PC-3 (cell line): ENCODE measurements around the gene ZMYND15. TPM values are rescaled to one million over a fixed set of nuclear protein-coding genes. Genes with fewer than 3 reads are reported as not detected.
"Not testable (repeated sequence)": the region's sequence is repeated elsewhere in the genome, so short reads cannot be mapped to it uniquely, and the experiment has no call there.

ENCODE experiments used
- ATAC-seq: fragments of 200-7000 bp; cut with Tn5 transposase; 2 replicates; pipeline ENCODE4 v1.9.1; 2020; ENCODE audit warnings: mild to moderate bottlenecking, moderate library complexity
- Bru-seq: library from RNA; stranded (reverse); fragments of 400-500 nt; gene quantifications from one replicate; lab custom pipeline; 2021; lab: Mats Ljungman, UMichigan
- BruChase-seq, 2 experiments: library from RNA; stranded (reverse); fragments of 400-500 nt; gene quantifications; one replicate each; lab custom pipeline; 2021; lab: Mats Ljungman, UMichigan
- BruUV-seq: library from RNA; stranded (reverse); fragments of 400-500 nt; replicated peaks from 2 replicates; lab custom pipeline; 2021; lab: Mats Ljungman, UMichigan
- CTCF ChIA-PET: fragments of 300-600 bp; sonication (Branson Sonifier 250); formaldehyde crosslinking; loops from one replicate; lab custom pipeline; 2022; ENCODE audit warnings: antibody characterized with exemption; lab: Charles Lee
- POLR2A ChIA-PET: fragments of 300-600 bp; sonication (Branson Sonifier 250); formaldehyde crosslinking; loops from one replicate; lab custom pipeline; 2022; ENCODE audit warnings: antibody characterized with exemption; ENCODE audit not compliant: unreplicated experiment; lab: Charles Lee
- DNase-seq: peaks from one replicate; pipeline ENCODE4 v3.0.0-alpha.2; 2015
- H2AFZ ChIP-seq: fragments of 300-600 bp; sonication (generic); 2 replicates; pipeline ENCODE4 v1.6.0; 2016; ENCODE audit warnings: antibody characterized with exemption, low read length
- H3F3A ChIP-seq: fragments of 300-600 bp; sonication (generic); one replicate; pipeline ENCODE4 v1.6.0; 2017; ENCODE audit warnings: antibody characterized with exemption, low read length, control low read depth, mild to moderate bottlenecking; ENCODE audit not compliant: unreplicated experiment
- H3K27ac ChIP-seq: fragments of 300-600 bp; sonication (generic); 2 replicates; pipeline ENCODE4 v1.5.1; 2016; ENCODE audit warnings: mild to moderate bottlenecking, low read length
- H3K27me3 ChIP-seq: fragments of 300-600 bp; sonication (generic); 2 replicates; pipeline ENCODE4 v1.6.1; 2016; ENCODE audit warnings: low read length, mixed read lengths
- H3K36me3 ChIP-seq: fragments of 300-600 bp; sonication (generic); 2 replicates; pipeline ENCODE4 v1.6.1; 2016; ENCODE audit warnings: low read depth, mixed run types, low read length, mixed read lengths
- H3K4me1 ChIP-seq: fragments of 300-600 bp; sonication (generic); 2 replicates; pipeline ENCODE4 v1.5.1; 2016; ENCODE audit warnings: low read length; ENCODE audit not compliant: insufficient read depth
- H3K4me2 ChIP-seq: fragments of 300-600 bp; sonication (generic); 2 replicates; pipeline ENCODE4 v1.6.0; 2016; ENCODE audit warnings: low read length
- H3K4me3 ChIP-seq: fragments of 300-600 bp; sonication (generic); 2 replicates; pipeline ENCODE4 v1.5.1; 2016; ENCODE audit warnings: mild to moderate bottlenecking, low read length, mixed read lengths
- H3K79me2 ChIP-seq: fragments of 300-600 bp; sonication (generic); 2 replicates; pipeline ENCODE4 v1.6.1; 2017; ENCODE audit warnings: low read length, mixed read lengths
- H3K9ac ChIP-seq: fragments of 300-600 bp; sonication (generic); 2 replicates; pipeline ENCODE4 v1.6.0; 2016; ENCODE audit warnings: mild to moderate bottlenecking, low read length
- H3K9me2 ChIP-seq: fragments of 300-600 bp; sonication (generic); replicated peaks from 2 replicates; pipeline ENCODE4 v1.6.1; 2016; ENCODE audit warnings: mixed run types, low read length, mixed read lengths
- H3K9me3 ChIP-seq: fragments of 300-600 bp; sonication (generic); 2 replicates; pipeline ENCODE4 v1.6.1; 2016; ENCODE audit warnings: low read length, mixed read lengths
- H4K20me1 ChIP-seq: fragments of 300-600 bp; sonication (generic); 2 replicates; pipeline ENCODE4 v1.6.1; 2016; ENCODE audit warnings: low read length, mixed read lengths
- CTCF ChIP-seq: fragments of 300-600 bp; sonication (generic); conservative IDR thresholded peaks from 2 replicates; pipeline ENCODE4 v1.5.1; 2017; ENCODE audit warnings: antibody characterized with exemption, low read depth, mild to moderate bottlenecking, low read length
- EZH2 ChIP-seq: fragments of 300-600 bp; sonication (generic); IDR thresholded peaks from one replicate; pipeline ENCODE4 v1.6.1; 2017; ENCODE audit warnings: antibody characterized with exemption, mild to moderate bottlenecking, low read length; ENCODE audit not compliant: unreplicated experiment
- EZH2phosphoT487 ChIP-seq: fragments of 300-600 bp; sonication (generic); IDR thresholded peaks from 2 replicates; pipeline ENCODE4 v1.6.1; 2018; ENCODE audit warnings: mild to moderate bottlenecking, antibody characterized with exemption, low read length, borderline replicate concordance
- intact Hi-C: fragments of 100-400 bp; cut with micrococcal nuclease; formaldehyde crosslinking; loops from 2 replicates; pipeline ENCODE4 v1.9.0; 2023
- long read RNA-seq: library from polyadenylated mRNA; unstranded; transcript quantifications from one replicate; pipeline ENCODE4 v2.0.0, GENCODE V29; 2021; ENCODE audit not compliant: unreplicated experiment
- total RNA-seq: library from RNA; depleted of rRNA; stranded (reverse); fragments of >200 nt; gene quantifications from 2 replicates; pipeline ENCODE4 v1.2.3, GENCODE V29; 2014; rRNA removed

Gene ZMYND15, protein sequence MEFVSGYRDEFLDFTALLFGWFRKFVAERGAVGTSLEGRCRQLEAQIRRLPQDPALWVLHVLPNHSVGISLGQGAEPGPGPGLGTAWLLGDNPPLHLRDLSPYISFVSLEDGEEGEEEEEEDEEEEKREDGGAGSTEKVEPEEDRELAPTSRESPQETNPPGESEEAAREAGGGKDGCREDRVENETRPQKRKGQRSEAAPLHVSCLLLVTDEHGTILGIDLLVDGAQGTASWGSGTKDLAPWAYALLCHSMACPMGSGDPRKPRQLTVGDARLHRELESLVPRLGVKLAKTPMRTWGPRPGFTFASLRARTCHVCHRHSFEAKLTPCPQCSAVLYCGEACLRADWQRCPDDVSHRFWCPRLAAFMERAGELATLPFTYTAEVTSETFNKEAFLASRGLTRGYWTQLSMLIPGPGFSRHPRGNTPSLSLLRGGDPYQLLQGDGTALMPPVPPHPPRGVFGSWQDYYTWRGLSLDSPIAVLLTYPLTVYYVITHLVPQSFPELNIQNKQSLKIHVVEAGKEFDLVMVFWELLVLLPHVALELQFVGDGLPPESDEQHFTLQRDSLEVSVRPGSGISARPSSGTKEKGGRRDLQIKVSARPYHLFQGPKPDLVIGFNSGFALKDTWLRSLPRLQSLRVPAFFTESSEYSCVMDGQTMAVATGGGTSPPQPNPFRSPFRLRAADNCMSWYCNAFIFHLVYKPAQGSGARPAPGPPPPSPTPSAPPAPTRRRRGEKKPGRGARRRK
- total RNA-seq: 0.51 and 0.58 TPM in 2 replicates
- Bru-seq, nascent RNA: percentile 30 among the genes with signal in this experiment
- BruChase-seq, experiment 1, labeled RNA remaining after a 6-hour chase: percentile 17 among the genes with signal in this experiment
- percentile 25 among the genes with signal in this experiment for BruChase-seq, experiment 2, labeled RNA remaining after a 2-hour chase
- long read RNA-seq, partial matches to known transcripts: 0 of 2 reads
- long read RNA-seq, other reads (novel, unspliced or antisense): 2 of 2 reads

DNA sequence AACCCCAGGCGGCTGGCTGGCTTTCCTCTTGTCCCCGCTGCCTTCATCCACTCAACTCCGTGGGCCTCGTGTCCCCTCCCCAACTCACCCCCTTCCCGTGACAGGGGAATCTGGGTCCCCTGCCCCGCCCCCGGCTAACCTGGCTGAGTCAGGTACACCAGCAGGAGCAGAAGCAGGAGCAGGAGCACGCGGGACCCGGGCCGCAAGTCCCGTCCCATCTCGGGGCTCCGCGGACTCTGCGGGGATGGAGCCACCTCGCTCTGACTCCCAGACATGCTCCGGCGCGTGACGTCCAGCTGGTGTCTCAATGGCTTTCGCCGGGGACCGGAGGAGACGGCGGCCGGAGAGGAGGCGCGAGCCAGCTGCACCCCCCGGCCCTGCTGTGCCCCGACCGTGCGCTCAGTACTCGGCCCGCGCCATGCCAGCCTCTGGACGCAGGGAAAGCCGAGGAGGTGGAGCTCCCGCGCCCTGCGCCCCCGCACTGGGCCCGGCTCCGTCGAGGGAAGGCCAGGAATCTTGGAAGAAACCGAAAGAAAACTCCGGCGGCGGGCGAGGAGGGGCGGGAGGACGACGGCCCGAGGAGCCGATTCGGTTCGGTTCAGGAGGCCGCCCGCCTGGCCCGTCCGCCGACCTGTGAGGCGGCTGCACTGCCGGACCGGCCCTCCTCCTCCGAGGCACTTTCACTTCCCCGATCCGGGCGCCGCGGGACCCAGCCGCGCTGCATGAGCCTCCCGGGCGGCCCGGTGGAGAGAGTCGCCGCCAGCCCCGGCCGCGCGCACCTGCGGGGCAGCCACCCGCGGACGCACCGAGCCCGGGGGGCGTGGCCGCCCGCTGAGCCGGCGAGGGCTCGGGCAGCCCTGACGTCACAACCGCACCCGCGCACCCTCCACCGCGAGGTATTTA lies at the start of gene ZMYND15, which contains the start of gene CXCL16:
Gene ZMYND15 (plus strand): TSS at position 712 of the 903 bp plus-strand sequence. CDS start 716 bp downstream, outside the sequence.
Gene CXCL16 (minus strand): TSS at position 807 of the 903 bp plus-strand sequence. CDS start 589 bp downstream, at position 218.
- H3K4me2 ChIP-seq: peak within 1 kb of the TSS; percentile 96
- peak within 1 kb of the TSS; percentile 86 for H3K4me3 ChIP-seq
- peak within 1 kb of the TSS; percentile 74 for H3K9ac ChIP-seq
- H3K36me3 ChIP-seq: no peaks in the 10 kb centered on the region
- H3K9me2 ChIP-seq: no peaks in the 10 kb centered on the region
- CTCF ChIA-PET: no interaction called here
- TF ChIP-seq CTCF (no peak), EZH2phosphoT487 (no peak), EZH2 (no peak)
- H4K20me1 ChIP-seq: no peaks in the 10 kb centered on the region
- H3K27me3 ChIP-seq: no peaks in the 10 kb centered on the region
- DNase-seq: peak; percentile 45
- peaks cover 6% of the 10 kb centered on the region; the same call in 1 of the 2 replicates for H3K79me2 ChIP-seq
- intact Hi-C loops: no loop called here
- no TSS peak for BruUV-seq
- POLR2A ChIA-PET: no interaction called here
- no peaks in the 10 kb centered on the region for H3F3A ChIP-seq
- H3K27ac ChIP-seq: peak within 1 kb of the TSS; percentile 9; the same call in 1 of the 2 replicates
- ATAC-seq: peak; percentile 63
- no peaks in the 10 kb centered on the region for H3K9me3 ChIP-seq
- H2AFZ ChIP-seq: peak within 1 kb of the TSS; percentile 68
- peaks cover 6% of the 10 kb centered on the region for H3K4me1 ChIP-seq

DNA sequence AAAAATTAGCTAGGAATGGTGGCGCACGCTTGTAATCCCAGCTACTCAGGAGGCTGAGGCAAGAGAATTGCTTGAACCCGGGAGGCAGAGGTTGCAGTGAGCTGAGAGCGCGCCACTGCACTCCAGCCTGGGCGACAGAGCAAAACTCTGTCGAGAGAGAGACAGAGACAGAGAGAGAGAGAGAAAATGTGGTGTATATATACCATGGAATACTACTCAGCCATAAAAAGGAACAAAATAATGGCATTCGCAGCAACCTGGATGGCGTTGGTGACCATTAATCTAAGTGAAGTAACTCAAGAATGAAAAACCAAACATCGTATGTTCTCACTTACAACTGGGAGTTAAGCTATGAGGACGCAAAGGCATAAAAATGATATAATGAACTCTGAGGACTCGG lies 49.8 kb upstream of the ZMYND15 start:
- H3K9me2 ChIP-seq, H3K4me1 ChIP-seq, CTCF ChIA-PET, H3K27me3 ChIP-seq, POLR2A ChIA-PET, H3K9me3 ChIP-seq, H3K4me2 ChIP-seq, DNase-seq, H3K4me3 ChIP-seq, H3K27ac ChIP-seq, H3K9ac ChIP-seq, BruUV-seq, ATAC-seq, intact Hi-C loops, H3F3A ChIP-seq, H2AFZ ChIP-seq: not testable (repeated sequence)
- Histone ChIP-seq H3K79me2 (peaks cover 71% of the 10 kb centered on the region), H4K20me1 (peaks cover 17% of the 10 kb centered on the region; the same call in 1 of the 2 replicates), H3K36me3 (peaks cover 19% of the 10 kb centered on the region)
